ENCODE measurements around the gene SMAD6.
A peak's percentile ranks its signal among the peaks of the same experiment; 100 is the strongest.

The SMAD6 gene

DNA sequence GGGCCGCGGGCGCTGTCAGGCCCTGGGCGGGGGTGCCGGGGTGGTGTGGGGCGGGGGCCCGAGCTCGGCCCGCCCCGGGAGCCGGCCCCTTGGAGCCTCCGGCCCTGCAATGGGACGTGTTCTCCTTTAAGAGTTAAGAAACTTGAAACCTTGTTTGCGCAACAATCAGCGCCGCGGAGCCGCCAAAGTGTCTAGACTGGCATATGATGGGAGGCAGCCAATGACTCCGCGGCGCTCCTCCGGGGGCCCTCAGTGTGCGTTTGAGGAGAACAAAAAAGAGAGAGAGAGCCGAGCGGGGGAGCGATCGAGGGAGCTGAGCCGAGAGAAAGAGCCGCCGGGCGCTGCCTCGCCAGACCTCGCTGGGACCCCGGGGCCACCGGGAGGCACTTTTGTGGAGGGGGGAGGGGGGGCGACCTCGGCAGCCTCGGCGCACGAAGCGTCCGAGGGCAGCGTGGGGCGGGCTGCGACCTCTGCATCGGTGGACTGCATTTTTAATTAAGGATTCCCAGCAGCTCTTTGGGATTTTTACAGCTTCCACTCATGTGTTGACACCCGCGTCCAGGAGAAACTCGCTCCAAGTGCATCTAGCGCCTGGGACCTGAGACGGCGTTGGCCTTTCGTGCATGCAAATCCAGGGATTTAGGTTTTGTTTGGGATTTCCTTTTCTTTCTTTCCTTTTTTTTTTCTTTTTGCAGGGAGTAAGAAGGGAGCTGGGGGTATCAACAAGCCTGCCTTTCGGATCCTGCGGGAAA is at the start of gene SMAD6:
SMAD6 (plus strand) TSS at position 202 of the 752 bp plus-strand sequence. CDS start 1,023 bp downstream, outside the sequence.
- peak; percentile 77 for DNase-seq (ENCODE audit: low read depth, low spot score)
- Histone ChIP-seq H3K27me3 (ENCODE audit: control insufficient read depth, insufficient read depth, low read length) (peaks cover 11% of the 10 kb centered on the region; the same call in 1 of the 2 replicates), H3K9me3 (ENCODE audit: control insufficient read depth, insufficient read depth, low read length) (no peaks in the 10 kb centered on the region), H3K27ac (ENCODE audit: low read length) (no peak within 1 kb of the TSS), H3K36me3 (ENCODE audit: control insufficient read depth, insufficient read depth, low read length) (peaks cover 2% of the 10 kb centered on the region; the same call in 1 of the 2 replicates), H3K4me1 (ENCODE audit: control insufficient read depth, insufficient read depth, low read length) (peaks cover 7% of the 10 kb centered on the region), H3K4me3 (ENCODE audit: low read length) (peak within 1 kb of the TSS; percentile 58)
- no CpG with 5 or more reads among the region's 55 CpGs for WGBS (ENCODE audit: insufficient coverage, insufficient read length)

DNA sequence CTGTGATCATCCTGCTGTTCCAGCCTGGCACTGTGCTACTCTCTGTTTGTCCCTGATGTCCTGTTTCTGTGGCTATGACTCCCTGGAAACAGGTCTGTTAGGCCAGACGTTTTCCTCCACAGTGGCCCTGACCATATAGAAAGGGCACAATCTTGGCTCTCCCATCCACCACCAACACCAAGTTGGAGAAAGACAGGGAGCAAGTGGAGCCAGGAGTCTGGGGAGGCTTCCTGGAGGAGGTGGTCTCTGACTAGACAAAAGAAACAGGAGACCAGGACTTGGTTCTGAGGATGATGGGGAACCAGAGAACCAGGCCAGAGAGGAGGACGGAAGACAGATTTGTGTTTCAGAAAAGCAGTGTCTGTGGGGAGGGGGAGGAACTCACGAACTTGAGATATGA is 49.2 kb upstream of the SMAD6 start:
- WGBS (ENCODE audit: insufficient coverage, insufficient read length) = no CpG with 5 or more reads among the region's 3 CpGs
- DNase-seq (ENCODE audit: low read depth, low spot score) = no peak
- Histone ChIP-seq H3K27me3 (ENCODE audit: control insufficient read depth, insufficient read depth, low read length) (no peaks in the 10 kb centered on the region), H3K36me3 (ENCODE audit: control insufficient read depth, insufficient read depth, low read length) (no peaks in the 10 kb centered on the region), H3K27ac (ENCODE audit: low read length) (no peak overlapping the region), H3K4me3 (ENCODE audit: low read length) (no peak overlapping the region), H3K4me1 (ENCODE audit: control insufficient read depth, insufficient read depth, low read length) (peaks cover 9% of the 10 kb centered on the region), H3K9me3 (ENCODE audit: control insufficient read depth, insufficient read depth, low read length) (no peaks in the 10 kb centered on the region)

DNA sequence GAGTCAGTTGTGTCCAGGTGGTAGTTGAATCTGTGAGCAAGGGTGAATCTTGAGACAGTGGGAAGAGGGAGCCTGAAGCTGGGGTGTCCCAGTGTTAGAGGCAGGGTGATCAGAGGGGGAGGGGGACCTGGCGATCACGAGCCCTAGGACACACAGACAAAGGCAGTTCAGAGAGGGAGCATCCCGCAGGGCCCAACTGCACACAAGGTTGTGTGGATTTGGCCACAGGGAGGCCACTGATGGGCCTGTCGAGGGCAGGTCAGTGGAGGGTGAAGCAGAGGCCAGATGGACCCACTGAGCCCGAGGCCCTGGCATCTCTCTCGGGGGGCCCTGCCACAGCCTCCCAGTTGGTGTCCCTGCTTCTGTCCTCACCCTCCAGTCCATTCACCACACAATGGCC is 48.6 kb upstream of the SMAD6 start:
- H3K27ac ChIP-seq (ENCODE audit: low read length) = no peak overlapping the region
- H3K4me3 ChIP-seq (ENCODE audit: low read length) = no peak overlapping the region
- no peaks in the 10 kb centered on the region for H3K36me3 ChIP-seq (ENCODE audit: control insufficient read depth, insufficient read depth, low read length)
- H3K9me3 ChIP-seq (ENCODE audit: control insufficient read depth, insufficient read depth, low read length) = no peaks in the 10 kb centered on the region
- no peaks in the 10 kb centered on the region for H3K27me3 ChIP-seq (ENCODE audit: control insufficient read depth, insufficient read depth, low read length)
- no peak for DNase-seq (ENCODE audit: low read depth, low spot score)
- WGBS (ENCODE audit: insufficient coverage, insufficient read length) = no CpG with 5 or more reads among the region's 6 CpGs
- peaks cover 10% of the 10 kb centered on the region for H3K4me1 ChIP-seq (ENCODE audit: control insufficient read depth, insufficient read depth, low read length)

DNA sequence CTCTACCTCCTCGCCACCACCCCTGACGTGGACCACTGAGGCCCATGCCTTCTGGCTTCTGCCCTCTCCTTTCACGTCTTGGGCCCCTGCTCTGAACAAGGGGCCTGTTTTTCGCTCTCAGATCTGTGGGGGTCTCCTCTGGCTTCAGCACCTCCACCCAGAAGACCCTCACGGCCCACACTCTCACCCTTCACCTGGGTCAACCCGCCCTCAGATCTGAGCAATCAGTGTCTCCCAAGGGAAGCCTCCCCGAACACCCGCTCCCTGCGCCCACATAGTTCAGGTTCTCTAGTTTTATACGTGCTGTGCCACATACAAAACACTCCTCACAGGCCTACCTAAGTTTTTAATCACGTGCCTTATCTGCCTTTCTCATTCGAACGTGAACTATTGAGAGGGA is 48.2 kb upstream of the SMAD6 start:
- H3K4me1 ChIP-seq (ENCODE audit: control insufficient read depth, insufficient read depth, low read length) = peaks cover 10% of the 10 kb centered on the region
- no CpG with 5 or more reads among the region's 13 CpGs for WGBS (ENCODE audit: insufficient coverage, insufficient read length)
- no peak for DNase-seq (ENCODE audit: low read depth, low spot score)
- no peaks in the 10 kb centered on the region for H3K36me3 ChIP-seq (ENCODE audit: control insufficient read depth, insufficient read depth, low read length)
- H3K4me3 ChIP-seq (ENCODE audit: low read length) = no peak overlapping the region
- H3K27me3 ChIP-seq (ENCODE audit: control insufficient read depth, insufficient read depth, low read length) = no peaks in the 10 kb centered on the region
- H3K27ac ChIP-seq (ENCODE audit: low read length) = no peak overlapping the region
- no peaks in the 10 kb centered on the region for H3K9me3 ChIP-seq (ENCODE audit: control insufficient read depth, insufficient read depth, low read length)

DNA sequence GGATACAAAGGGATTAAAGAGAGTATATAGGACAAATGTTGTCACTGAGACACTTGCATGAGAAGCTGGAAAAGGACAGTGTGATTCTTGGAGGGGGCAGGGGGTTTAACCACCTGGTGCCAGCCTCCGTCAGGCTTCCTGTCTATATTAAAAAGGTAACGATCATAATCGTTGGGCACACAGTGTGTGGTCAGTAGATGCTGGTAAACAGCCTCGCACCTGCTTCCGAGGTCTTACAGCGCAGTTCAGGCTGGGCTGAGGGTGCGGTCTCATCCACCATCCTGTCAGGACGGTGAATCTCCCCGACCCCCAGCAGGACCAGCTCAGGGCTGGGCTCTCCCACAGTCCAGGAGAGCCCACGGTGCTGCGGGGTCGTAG is 47.7 kb upstream of the SMAD6 start:
- WGBS (ENCODE audit: insufficient coverage, insufficient read length) = no CpG with 5 or more reads among the region's 12 CpGs
- Histone ChIP-seq H3K4me3 (ENCODE audit: low read length) (no peak overlapping the region), H3K27ac (ENCODE audit: low read length) (no peak overlapping the region), H3K36me3 (ENCODE audit: control insufficient read depth, insufficient read depth, low read length) (no peaks in the 10 kb centered on the region), H3K9me3 (ENCODE audit: control insufficient read depth, insufficient read depth, low read length) (no peaks in the 10 kb centered on the region), H3K27me3 (ENCODE audit: control insufficient read depth, insufficient read depth, low read length) (no peaks in the 10 kb centered on the region), H3K4me1 (ENCODE audit: control insufficient read depth, insufficient read depth, low read length) (peaks cover 10% of the 10 kb centered on the region)
- no peak for DNase-seq (ENCODE audit: low read depth, low spot score)

DNA sequence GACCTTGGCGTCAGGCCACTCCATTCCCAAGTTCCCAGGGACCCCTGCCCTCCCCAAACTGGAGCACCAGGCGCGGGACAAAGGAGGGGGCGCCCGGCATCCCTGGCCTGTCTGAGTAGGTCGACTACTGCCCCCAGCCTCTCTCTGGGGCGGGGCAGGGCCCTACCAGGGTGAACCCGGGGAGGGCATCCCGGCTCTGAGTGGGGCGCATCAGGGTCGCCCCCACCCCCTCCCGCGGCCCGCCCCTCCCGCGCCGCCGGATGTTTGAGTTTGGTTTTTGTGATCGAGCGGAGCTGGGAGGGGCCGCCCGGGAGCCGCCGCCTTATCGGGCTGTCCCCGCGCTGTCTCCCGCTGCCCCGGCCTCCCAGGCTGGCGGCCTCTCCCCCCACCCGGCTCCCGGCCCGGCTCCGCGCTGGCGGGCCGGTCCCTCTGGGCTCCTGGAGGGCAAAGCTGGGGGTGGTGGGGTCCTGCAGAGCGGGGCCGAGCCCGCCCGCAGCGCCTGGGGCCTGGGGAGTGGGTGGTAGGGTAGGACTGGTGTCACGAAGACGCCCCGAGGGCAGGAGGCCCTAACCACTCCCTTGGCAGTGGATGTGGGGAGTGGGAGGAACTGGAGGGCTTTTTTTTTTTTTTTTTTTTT is 47.2 kb upstream of the SMAD6 start:
- H3K27ac ChIP-seq (ENCODE audit: low read length) = no peak overlapping the region
- H3K9me3 ChIP-seq (ENCODE audit: control insufficient read depth, insufficient read depth, low read length) = no peaks in the 10 kb centered on the region
- no peak for DNase-seq (ENCODE audit: low read depth, low spot score)
- H3K27me3 ChIP-seq (ENCODE audit: control insufficient read depth, insufficient read depth, low read length) = no peaks in the 10 kb centered on the region
- peaks cover 10% of the 10 kb centered on the region for H3K4me1 ChIP-seq (ENCODE audit: control insufficient read depth, insufficient read depth, low read length)
- H3K36me3 ChIP-seq (ENCODE audit: control insufficient read depth, insufficient read depth, low read length) = no peaks in the 10 kb centered on the region
- H3K4me3 ChIP-seq (ENCODE audit: low read length) = no peak overlapping the region
- WGBS (ENCODE audit: insufficient coverage, insufficient read length) = no CpG with 5 or more reads among the region's 45 CpGs

DNA sequence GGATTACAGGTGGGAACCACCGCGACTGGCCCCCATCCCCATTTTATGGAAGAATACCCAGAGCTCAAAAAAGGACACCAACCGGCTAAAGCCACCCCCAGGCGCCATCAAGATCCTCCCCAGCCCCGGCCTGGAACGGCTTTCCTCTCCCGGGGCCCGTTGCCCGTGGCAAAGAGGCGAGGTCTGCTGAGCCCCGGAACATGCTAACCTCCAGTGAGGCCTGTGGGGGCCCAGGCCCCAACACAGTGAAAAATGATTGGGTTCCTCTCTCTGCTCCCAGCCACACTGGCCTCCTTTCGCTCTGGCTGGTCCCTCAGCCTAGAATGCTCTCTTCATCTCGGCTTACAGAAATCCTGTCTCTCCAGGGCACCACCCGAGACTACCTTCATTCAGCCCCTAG is 46.5 kb upstream of the SMAD6 start:
- no peak overlapping the region for H3K27ac ChIP-seq (ENCODE audit: low read length)
- no peak overlapping the region for H3K4me3 ChIP-seq (ENCODE audit: low read length)
- no peaks in the 10 kb centered on the region for H3K27me3 ChIP-seq (ENCODE audit: control insufficient read depth, insufficient read depth, low read length)
- DNase-seq (ENCODE audit: low read depth, low spot score) = no peak
- no peaks in the 10 kb centered on the region for H3K9me3 ChIP-seq (ENCODE audit: control insufficient read depth, insufficient read depth, low read length)
- peaks cover 10% of the 10 kb centered on the region for H3K4me1 ChIP-seq (ENCODE audit: control insufficient read depth, insufficient read depth, low read length)
- no CpG with 5 or more reads among the region's 14 CpGs for WGBS (ENCODE audit: insufficient coverage, insufficient read length)
- no peaks in the 10 kb centered on the region for H3K36me3 ChIP-seq (ENCODE audit: control insufficient read depth, insufficient read depth, low read length)

DNA sequence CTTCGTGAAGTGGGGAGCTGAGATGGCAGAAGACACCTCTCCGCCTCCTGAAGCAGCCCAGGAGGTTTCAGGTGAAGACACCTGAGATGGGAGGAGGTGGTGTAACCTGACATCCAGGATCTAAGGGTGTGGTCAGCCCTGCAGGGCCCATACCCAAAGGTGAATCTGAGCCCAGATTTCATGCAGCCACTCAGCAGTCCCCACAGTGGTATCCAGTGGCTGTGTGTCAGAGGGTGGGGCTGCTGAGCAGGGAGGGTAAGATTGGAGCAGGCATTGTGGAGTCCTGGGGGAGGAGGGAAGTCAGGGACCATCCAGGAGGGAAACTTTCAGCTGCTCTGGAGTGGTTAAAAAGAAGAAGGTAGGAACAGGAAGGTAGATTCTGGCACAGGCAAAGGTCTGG is 46.0 kb upstream of the SMAD6 start:
- no peaks in the 10 kb centered on the region for H3K36me3 ChIP-seq (ENCODE audit: control insufficient read depth, insufficient read depth, low read length)
- H3K27ac ChIP-seq (ENCODE audit: low read length) = no peak overlapping the region
- no CpG with 5 or more reads among the region's 2 CpGs for WGBS (ENCODE audit: insufficient coverage, insufficient read length)
- no peaks in the 10 kb centered on the region for H3K27me3 ChIP-seq (ENCODE audit: control insufficient read depth, insufficient read depth, low read length)
- no peaks in the 10 kb centered on the region for H3K9me3 ChIP-seq (ENCODE audit: control insufficient read depth, insufficient read depth, low read length)
- DNase-seq (ENCODE audit: low read depth, low spot score) = no peak
- H3K4me1 ChIP-seq (ENCODE audit: control insufficient read depth, insufficient read depth, low read length) = peaks cover 10% of the 10 kb centered on the region
- no peak overlapping the region for H3K4me3 ChIP-seq (ENCODE audit: low read length)

DNA sequence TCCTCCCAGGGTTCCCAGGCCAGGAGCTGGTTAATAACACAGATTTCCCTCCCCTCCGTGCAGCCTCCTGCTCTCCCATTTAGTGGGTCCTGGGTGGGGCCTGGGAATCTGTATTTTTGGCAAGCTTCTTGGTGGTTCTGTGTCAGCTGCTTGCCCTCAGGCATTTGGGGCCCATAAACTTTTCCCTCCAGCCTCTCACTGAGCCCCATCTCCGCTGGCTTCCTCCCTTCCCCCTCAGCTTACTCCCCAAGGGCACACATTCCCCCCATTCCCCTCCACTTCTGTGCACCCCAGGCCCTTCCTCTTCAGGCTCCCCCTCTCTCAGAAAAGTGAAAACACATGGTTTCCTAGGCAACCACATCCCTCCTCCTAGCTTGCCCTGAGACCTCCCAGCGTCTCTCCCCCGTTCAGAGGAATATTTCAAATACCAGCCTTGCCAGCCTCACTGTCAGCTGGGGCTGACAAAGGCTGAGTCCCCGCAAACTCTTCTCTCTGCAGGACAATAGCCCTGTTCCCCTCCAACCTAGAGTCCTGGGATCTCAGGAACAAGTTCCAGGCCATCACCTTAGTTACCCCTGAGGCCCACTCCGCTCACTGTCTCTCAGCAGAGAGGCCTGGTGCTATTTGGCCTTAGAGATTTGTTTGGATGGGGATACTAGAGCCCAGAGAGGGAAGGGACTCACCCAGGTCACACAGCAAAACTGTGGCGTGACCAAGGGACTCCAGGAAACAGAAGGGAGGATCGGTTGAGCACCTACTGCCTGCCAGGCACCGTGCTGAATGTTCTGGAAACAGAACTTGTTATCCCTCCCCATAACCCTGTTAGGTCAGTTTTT is 44.6 kb upstream of the SMAD6 start:
- peak; percentile 52 for DNase-seq (ENCODE audit: low read depth, low spot score)
- no CpG with 5 or more reads among the region's 9 CpGs for WGBS (ENCODE audit: insufficient coverage, insufficient read length)
- H3K27ac ChIP-seq (ENCODE audit: low read length) = no peak overlapping the region

DNA sequence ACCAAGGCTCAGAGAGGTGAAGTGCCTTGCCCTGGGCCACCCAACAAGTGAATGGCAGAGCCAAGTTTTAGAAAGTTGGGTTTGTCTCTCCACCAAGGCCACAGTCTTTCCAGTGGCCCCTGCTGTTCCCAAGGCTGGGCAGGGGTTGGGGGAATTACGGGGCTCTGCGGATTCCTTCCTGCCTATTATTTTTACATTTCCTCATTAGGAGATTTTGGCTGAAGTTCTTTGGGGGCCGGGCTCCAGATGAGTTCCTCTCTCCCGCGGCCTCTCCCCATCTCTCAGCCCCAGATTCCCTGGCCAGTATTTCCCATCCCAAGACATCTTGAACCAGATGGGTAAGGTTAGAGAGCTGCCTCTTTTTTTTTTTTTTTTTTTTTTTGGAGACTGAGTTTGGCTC is 44.0 kb upstream of the SMAD6 start:
- WGBS (ENCODE audit: insufficient coverage, insufficient read length) = no CpG with 5 or more reads among the region's 5 CpGs

More for the DNA sequence above, 44.6 kb upstream of the SMAD6 start:
- Histone ChIP-seq H3K4me3 (ENCODE audit: low read length) (no peak overlapping the region), H3K36me3 (ENCODE audit: control insufficient read depth, insufficient read depth, low read length) (no peaks in the 10 kb centered on the region), H3K9me3 (ENCODE audit: control insufficient read depth, insufficient read depth, low read length) (no peaks in the 10 kb centered on the region), H3K27me3 (ENCODE audit: control insufficient read depth, insufficient read depth, low read length) (no peaks in the 10 kb centered on the region), H3K4me1 (ENCODE audit: control insufficient read depth, insufficient read depth, low read length) (peaks cover 10% of the 10 kb centered on the region)

More for the DNA sequence above, 44.0 kb upstream of the SMAD6 start:
- Histone ChIP-seq H3K27me3 (ENCODE audit: control insufficient read depth, insufficient read depth, low read length) (no peaks in the 10 kb centered on the region), H3K27ac (ENCODE audit: low read length) (no peak overlapping the region), H3K4me3 (ENCODE audit: low read length) (no peak overlapping the region), H3K4me1 (ENCODE audit: control insufficient read depth, insufficient read depth, low read length) (peaks cover 10% of the 10 kb centered on the region), H3K9me3 (ENCODE audit: control insufficient read depth, insufficient read depth, low read length) (no peaks in the 10 kb centered on the region), H3K36me3 (ENCODE audit: control insufficient read depth, insufficient read depth, low read length) (no peaks in the 10 kb centered on the region)
- no peak for DNase-seq (ENCODE audit: low read depth, low spot score)

Measured in iPS DF 6.9 (cell line).